Hepatocyte (in vitro differentiated cells): ENCODE data around the gene ERCC2.

Experiments used
- CTCF ChIP-seq: fragments of 200-600 bp; sonication (generic); IDR thresholded peaks from 2 replicates; pipeline ENCODE4 v1.5.1; 2016; ENCODE audit warnings: antibody characterized with exemption, mild to moderate bottlenecking; ENCODE audit not compliant: poor library complexity
- EZH2 ChIP-seq: fragments of 200-600 bp; sonication (generic); IDR thresholded peaks from 2 replicates; pipeline ENCODE4 v1.6.1; 2016; ENCODE audit warnings: antibody characterized with exemption, mild to moderate bottlenecking, borderline replicate concordance
- EZH2phosphoT487 ChIP-seq: fragments of 200-600 bp; sonication (generic); IDR thresholded peaks from one replicate; pipeline ENCODE4 v1.6.1; 2018; ENCODE audit warnings: antibody characterized with exemption, mild to moderate bottlenecking, low read depth, moderate library complexity; ENCODE audit not compliant: unreplicated experiment, severe bottlenecking

- TF ChIP-seq CTCF, result no peak
- TF ChIP-seq EZH2phosphoT487, result no peak
- no peak for TF ChIP-seq EZH2
These were observed 20.9 kb downstream of the ERCC2 start for GRCh38 chr19:45349430-45349941.
